Subcutaneous adipose tissue (tissue), 4 donors: ENCODE data around the gene ILF3. TPM values are rescaled to one million over a fixed set of nuclear protein-coding genes. Genes with fewer than 3 reads are reported as not detected.

Experiments used
- CTCF ChIP-seq: fragments of 450-650 bp; IDR thresholded peaks from one replicate; pipeline ENCODE4 v1.5.1; 2016; ENCODE audit warnings: low read depth, mild to moderate bottlenecking, control low read depth, antibody characterized with exemption, moderate library complexity
- total RNA-seq, 4 donors: library from RNA; depleted of rRNA; stranded (reverse); fragments of >200 nt; gene quantifications; one replicate each; pipeline ENCODE4 v1.1.0, GENCODE V29; 2016

The ILF3 gene
- total RNA-seq, 4 donors from 2014 or later: 56.8 to 103 (median 77.7) TPM

- TF ChIP-seq CTCF: no peak
Measured at GRCh38 chr19:10717356-10718204, 63.4 kb downstream of the ILF3 start, which contains the start of gene DNM2. DNM2 (plus strand) TSS chr19:10718079; CDS start chr19:10718243, 164 bp downstream.

- no peak for TF ChIP-seq CTCF
Measured at GRCh38 chr19:10718205-10719196, 64.4 kb downstream of the ILF3 start.

- TF ChIP-seq CTCF: no peak
Measured at GRCh38 chr19:10719466-10719961, 65.4 kb downstream of the ILF3 start.

GRCh38 chr19:10720607-10721125 lies 66.5 kb downstream of the ILF3 start:
- TF ChIP-seq CTCF: no peak

GRCh38 chr19:10723591-10723990 lies 69.4 kb downstream of the ILF3 start:
- no peak for TF ChIP-seq CTCF

- no peak for TF ChIP-seq CTCF
Measured at GRCh38 chr19:10724573-10725071, 70.5 kb downstream of the ILF3 start.
